GM12864 (cell line): ENCODE measurements around the gene TRIB2.

Experiments
- DNase-seq: peaks from one replicate; pipeline ENCODE4 v3.0.0-alpha.2; 2011; ENCODE audit warnings: low read depth
- H3K4me3 ChIP-seq: 2 replicates; pipeline ENCODE4 v1.5.1; 2011; ENCODE audit warnings: mild to moderate bottlenecking, low read depth, low read length, control low read depth
- CTCF ChIP-seq: IDR thresholded peaks from 2 replicates; pipeline ENCODE4 v1.5.1; 2011; ENCODE audit warnings: low read depth, mild to moderate bottlenecking, moderate library complexity, low read length, control low read depth, inconsistent platforms; ENCODE audit errors: missing control alignments

The TRIB2 gene

GRCh38 chr2:12685145-12685544, 31.6 kb upstream of the TRIB2 start:
- no peak overlapping the region for H3K4me3 ChIP-seq
- no peak for TF ChIP-seq CTCF
- no peak for DNase-seq

GRCh38 chr2:12685956-12686355, 30.8 kb upstream of the TRIB2 start:
- no peak for DNase-seq
- no peak overlapping the region for H3K4me3 ChIP-seq
- no peak for TF ChIP-seq CTCF

GRCh38 chr2:12686708-12687283, 29.9 kb upstream of the TRIB2 start:
- no peak overlapping the region for H3K4me3 ChIP-seq
- no peak for TF ChIP-seq CTCF
- DNase-seq: no peak

- DNase-seq: no peak
- TF ChIP-seq CTCF: no peak
Observed at GRCh38 chr2:12688091-12688490, 28.6 kb upstream of the TRIB2 start.

GRCh38 chr2:12688893-12689292, 27.8 kb upstream of the TRIB2 start:
- no peak for DNase-seq
- TF ChIP-seq CTCF: no peak

More at GRCh38 chr2:12688091-12688490, 28.6 kb upstream of the TRIB2 start:
- H3K4me3 ChIP-seq: no peak overlapping the region

GRCh38 chr2:12693509-12693908, 23.2 kb upstream of the TRIB2 start:
- no peak overlapping the region for H3K4me3 ChIP-seq
- no peak for DNase-seq
- no peak for TF ChIP-seq CTCF

More at GRCh38 chr2:12688893-12689292, 27.8 kb upstream of the TRIB2 start:
- no peak overlapping the region for H3K4me3 ChIP-seq
